DMS53 treated with DMSO at 0.1 percent for 48 hours (cell line): ENCODE data around the gene CANT1.
"Not testable (repeated sequence)": the region's sequence is repeated elsewhere in the genome, so short reads cannot be mapped to it uniquely, and the experiment has no call there.

Source experiments
- DNase-seq: peaks from one replicate; lab custom pipeline; 2025; ENCODE audit not compliant: unreplicated experiment; lab: John Stamatoyannopoulos, UW

Gene CANT1

DNA sequence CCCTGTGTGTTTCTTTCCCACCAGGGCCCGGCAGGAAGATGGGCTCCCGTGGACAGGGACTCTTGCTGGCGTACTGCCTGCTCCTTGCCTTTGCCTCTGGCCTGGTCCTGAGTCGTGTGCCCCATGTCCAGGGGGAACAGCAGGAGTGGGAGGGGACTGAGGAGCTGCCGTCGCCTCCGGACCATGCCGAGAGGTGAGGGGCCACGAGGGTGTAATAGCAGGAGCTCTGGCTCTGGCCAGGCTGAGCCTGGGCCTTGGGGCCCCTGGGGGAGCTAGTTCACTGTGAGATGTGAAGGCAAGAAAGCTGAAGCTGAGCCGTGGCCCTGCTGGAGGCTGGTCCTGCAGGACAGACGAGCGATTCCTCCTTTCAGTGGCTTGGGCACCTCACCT lies 34.4 kb upstream of the CANT1 start:
- no peak for DNase-seq

DNA sequence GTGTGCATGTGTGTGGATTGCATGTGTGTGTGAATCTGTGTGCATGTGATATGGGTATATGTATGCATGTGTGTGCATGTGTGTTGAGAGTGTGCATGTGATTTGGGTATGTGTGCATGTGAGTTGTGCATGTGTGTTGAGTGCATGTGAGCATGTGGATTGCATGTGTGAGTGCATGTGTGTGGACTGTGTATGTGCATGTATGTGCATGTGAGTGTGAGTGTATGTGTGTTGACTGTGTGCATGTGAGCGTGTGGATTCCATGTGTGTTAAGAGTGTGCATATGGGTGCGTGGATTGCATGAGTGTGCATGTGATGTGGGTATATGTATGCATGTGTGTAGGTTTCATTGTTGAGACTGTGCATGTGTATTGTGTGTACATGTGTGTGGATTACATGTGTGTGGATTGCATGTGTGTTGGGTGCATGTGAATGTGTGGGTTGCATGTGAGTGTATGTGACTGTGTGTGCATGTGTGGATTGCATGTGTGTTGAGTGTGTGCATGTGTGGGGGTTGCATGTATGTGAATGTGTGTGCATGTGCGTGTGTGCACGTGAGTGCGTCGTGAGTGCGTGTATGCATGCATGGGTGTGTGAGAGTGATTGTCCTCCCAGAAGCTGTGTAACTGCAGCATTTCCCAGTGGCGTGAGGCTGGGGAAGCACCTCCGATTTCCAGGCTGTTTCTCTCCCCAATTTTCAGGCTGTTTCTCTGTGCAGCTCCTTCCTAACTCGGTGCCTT lies 33.8 kb upstream of the CANT1 start:
- DNase-seq: no peak

DNA sequence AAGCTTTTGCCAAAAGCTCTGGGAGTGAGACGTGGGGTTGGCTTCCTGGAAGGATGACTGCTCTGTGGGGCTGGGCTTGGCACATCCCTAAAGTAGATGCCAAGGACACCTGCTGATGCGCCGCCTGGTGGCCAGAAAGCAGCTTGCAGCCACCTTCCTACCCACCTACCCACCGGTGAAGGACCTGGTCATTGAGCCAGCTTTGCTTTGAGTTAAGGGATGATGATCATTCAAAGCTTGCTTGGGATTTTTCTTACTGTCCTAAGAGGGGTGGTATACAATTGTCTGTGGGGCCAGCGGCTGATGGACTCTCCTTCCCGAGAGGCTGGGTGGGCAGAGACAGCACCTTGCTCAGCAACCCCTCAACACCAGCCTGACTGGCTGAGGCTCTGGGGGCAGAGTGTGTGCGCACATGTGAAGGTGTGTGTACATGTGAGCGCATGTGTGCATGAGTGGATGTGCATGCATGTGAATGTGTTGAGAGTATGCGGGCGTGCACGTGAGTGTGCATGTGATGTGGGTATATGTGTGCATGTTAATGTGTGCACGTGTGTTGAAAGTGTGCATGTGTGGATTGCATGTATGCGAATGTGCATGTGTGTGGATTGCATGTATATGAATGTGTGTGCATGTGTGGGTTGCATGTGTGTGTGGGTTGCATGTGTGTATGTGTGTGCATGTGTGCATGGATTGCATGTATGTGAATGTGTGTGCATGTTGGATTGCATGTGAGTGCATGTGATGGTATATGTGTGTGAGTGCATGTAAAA lies 33.0 kb upstream of the CANT1 start:
- DNase-seq: peak; percentile 17

DNA sequence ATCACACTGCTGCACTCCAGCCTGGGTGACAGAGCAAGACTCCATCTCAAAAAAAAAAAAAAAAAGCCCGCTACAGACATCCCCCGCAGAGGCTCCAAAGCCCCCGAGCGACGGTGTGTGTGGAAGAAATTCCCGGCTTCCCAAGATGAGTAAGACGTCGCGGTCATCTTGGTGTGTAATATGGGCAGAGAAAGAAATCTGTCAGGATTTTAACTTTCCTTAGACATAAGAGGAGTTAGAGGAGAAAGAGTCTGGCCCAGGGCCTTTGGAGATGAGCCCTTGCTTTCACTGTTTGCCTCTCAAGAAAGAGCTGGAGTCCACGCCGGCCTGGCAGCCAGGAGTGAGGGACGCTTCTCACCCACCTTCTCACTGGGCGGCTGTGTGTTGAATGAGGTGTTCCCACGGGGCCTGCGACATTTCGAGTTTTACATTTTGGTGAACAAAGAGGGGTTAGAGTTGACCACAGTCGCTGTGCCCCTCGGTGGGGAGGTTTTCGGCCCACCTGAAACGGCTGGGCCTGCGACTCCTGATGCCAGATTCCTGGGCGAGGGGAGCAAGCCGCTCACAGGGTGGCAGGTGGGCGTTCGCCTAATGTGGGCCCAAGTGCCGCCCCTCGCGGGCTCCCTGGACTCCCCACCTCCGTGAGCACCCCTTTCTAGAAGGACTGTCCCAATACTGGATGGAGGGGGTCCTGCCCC lies 32.3 kb upstream of the CANT1 start:
- DNase-seq: no peak

DNA sequence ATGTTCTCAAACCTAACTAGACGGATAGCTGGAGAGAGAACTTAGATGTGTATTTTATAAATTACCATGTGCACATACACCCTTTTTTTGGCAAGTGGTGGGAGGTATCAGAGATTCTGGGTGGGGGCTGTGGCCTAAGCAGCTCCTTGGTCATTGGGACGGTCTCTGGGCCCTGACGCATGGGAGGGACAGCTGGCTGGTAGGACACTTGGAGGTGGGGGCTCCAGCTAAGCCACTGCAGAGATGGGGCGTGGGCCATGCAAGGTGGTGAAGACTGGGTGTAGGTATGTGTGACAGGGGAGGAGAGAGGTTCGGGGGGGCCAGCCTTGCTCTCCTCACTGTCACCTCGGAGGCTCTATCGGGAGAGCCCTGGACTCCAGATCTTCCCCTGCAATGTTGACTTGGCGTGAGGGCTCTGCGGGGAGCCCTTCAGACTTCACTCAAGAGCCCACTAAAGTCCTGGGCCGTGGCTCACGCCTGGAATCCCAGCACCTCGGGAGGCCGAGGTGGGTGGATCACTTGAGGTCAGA lies 31.5 kb upstream of the CANT1 start:
- no peak for DNase-seq

DNA sequence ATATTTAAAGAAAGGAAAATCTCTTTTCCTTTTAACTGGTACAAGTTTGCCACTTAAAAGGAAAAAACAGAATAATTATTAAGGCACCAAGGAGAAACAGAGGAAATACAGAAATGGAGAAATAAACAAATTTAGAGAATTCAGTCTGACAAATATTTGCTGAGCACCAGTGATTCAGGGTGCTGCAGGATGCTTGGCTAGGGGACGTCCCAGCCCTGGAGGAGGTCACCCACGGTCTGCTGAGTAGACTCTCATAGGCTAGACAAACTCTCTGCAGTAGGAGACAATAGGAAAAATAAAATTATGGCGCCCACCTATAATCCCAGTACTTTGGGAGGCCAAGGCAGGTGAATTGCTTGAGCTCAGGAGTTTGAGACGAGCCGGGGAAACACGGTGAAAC lies 30.3 kb upstream of the CANT1 start:
- no peak for DNase-seq

DNA sequence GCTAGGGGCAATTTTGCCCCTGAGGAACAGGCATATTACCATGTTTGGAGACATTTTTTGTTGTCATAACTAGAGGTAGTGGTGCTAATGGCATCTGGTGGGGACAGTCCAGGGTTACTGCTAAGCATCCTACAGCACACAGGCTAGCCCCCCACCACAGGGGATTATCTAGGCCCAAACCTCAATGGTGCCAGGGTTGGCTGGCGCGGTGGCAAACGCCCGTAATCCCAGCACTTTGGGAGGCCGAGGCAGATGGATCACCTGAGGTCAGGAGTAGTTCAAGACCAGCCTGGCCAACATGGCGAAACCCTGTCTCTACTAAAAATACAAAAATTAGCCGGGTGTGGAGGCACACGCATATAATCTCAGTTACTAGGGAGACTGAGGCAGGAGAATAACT lies 29.6 kb upstream of the CANT1 start:
- no peak for DNase-seq

DNA sequence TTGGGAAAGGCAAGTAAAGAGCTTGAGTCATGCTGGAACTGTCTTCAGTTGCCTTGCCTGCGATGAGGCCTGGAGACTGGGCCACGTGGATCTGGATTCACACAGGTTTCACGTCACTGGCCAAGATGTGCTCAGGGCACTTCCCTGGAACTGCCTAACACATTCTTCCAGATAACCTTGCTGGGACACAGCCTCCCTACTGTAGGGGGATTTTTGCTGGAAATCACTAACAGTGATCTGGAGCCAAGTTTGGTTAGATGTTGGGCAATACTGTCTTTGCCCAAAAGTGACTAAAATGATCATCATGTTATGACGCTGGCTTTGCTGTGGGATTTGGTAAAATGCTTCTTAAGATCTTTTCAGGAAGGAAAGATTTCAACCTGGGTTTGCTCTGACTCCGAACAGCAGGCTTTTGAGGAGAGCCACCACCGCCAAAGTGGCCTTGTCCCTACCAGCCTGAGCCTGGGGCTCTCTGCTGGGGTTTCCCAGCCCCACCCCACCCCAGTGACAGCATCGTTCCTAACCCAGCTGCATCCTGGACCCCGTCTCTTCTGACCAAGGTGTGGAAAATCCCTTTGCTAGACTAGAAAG lies 29.1 kb upstream of the CANT1 start:
- DNase-seq: no peak

DNA sequence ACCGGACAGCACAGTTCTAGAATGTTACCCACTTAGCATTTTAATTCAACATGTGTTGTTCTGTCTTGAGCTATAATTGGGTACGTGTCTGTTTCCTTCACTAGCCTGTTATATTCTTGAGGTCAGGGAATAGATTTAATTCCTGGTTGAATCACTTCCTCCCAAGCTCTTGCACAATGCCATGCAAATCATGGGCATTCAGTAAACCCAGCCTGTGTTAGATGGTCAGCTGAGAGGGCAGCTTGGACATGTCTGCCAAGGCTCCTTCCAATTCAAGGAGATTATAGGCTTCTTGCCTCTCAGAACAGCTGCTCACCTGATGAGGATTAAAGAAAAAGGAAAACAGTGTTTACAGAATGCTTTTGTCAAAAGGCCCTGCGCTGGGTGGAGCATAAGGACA lies 27.0 kb upstream of the CANT1 start:
- DNase-seq: no peak

DNA sequence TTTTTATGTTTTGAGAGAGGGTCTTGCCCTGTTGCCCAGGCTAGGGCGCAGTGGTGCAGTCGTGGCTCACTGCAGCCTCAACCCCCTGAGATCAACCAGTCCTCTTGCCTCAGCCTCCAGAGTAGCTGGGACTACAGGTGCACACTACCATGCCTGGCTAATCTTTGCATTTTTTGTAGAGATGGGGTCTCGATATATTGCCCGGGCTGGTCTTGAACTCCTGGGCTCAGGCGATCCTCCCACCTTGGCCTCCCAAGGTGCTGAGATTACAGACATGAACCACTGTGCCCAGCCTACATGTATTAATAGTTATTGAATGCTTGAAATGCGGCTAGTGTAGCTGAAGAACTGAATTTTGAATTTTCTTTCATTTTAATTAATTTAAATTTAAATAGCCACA lies 26.6 kb upstream of the CANT1 start:
- DNase-seq: no peak

DNA sequence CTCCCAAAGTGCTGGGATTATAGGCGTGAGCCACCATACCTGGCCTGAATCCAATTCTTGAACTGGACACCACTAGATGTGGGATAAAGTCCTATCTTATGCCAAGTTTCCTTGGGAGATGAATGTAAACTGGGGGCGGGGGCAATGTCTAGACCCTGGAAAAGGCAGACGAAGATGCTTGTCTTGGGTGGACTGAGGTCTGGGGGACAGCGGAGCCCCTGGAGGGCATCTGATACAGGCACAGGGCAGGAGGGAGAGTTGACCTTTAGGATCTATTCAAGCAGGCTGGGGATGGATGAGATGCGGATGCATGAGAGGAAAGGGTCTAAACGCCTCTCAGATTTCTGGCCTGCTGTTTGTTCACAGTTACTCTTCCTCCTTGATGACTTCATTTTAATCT lies 26.1 kb upstream of the CANT1 start:
- DNase-seq: no peak

DNA sequence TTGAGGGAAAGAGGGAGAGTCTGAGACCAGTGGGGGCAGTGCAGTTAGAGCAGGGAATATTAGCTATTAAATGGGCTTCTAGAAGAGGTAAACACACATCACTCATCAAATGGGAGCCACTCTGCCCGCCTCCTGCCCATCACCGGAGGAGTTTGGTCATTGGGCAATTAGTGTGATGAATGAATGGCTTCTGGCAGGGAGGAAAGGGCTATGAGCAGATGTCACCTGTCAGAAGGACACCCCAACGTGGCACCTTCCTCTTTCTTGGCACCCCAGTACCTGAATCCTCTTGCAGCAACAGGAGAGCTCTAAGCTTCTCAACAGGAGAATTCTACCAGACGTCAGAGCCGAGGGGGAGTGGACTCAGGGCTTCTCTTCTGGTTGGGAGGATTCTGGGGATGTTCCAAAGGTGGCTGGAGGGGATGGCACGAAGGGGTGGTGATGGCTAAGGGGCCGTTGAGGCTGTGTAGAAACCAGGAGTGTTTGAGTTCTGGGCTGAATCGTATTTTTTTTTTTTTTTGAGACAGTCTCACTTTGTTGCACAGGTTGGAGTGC lies 25.4 kb upstream of the CANT1 start:
- no peak for DNase-seq

DNA sequence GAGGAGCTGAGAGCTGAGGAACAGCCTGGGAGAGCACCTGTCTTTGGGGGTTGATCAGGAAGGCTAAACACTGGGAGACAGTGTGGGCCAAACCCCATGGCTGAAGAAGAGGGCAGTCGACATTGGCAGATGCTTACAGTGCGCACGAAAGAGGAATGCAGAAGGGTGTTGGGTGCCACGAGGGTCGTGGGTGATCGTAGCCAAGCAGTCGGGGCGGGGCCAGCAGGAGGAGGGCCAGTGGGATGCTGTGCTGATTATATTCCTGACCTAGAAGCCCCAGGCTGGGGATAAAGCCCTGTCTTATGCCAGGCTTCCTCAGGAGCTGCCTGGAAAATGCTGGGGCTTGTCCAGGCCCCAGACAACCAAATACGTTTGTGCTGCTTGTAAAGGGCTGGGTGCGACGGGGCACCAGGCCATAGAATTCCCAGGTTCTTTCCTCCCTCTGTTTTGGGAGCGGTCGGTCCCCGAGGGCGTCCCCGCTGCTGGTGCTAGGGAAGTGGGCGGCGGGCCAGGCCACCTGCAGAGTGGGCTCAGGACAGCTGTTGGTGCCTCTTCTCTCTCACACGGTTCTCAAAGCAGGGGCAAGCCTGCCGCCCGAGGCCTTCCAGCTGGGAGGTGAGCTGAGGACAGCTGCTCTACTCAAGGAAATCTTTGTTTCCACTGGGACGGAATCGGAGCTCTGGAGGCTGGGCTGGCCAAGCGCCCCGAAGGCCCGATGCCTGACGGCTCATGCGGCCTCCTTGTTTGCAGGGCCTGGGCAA lies 24.4 kb upstream of the CANT1 start:
- no peak for DNase-seq

DNA sequence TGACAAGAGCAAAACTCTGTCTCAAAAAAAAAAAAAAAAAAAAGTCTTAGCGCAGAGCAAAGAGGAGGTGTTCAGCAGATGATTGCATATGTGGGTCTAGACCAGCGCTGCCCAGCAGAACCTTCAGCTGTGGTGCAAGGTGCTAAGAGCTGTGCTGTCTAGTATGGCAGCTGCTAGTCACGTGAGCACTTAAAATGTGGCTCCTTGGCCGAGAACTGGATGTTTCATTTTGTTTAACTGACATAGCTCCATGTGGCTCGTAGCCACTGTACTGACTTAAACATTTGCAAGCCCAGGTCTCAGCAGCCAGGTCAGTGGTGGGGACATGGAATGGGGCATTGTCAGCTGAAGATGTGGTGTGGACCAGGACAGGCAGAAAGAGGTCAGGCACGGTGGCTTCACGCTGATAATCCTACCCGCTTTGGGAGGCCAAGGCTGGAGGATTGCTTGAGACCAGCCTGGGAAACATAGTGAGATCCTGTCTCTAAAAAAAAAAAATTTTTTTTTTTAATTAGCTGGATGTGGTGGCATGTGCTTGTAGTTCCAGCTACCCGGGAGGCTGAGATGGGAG lies 23.6 kb upstream of the CANT1 start:
- DNase-seq: no peak

DNA sequence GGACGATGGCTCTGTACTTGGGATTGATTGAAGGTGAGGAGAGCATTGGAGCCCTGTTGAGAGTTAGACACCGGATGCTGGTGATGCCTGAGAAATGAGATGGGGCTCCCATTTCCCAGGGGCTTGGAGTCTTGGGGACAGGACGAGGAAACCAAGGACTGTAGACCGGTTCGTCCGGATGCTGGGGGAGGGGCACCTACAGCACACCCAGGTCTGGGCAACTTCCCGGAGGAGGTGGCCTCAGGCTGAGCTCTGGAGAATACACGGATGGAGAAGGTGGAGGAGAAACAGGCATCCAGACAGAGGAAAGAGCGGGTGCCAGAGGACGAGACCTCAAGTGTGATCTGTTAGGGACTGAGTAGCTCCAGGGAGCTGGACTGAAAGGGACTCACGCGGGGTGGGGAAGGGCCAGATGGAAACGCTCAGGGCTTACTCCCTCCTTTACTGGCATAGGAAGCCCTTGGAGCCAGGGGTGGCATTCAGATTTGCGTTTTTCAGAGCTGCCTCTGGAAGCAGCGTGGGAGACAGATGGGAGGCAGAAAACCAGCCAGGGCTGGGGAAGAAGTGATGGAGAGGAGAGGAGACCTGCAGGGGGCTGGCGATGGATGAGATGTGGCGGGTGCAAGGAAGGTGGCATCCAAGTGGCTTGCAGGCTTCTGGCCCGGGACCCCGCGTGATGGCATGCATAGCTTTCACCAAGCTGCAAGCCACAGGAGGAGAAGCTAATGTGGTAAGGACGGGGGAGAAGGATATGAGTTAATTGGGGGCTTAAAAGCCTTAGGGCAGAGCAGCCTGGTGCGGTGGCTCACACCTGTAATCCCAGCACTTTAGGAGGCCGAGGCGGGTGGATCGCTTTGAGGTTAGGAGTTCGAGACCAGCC lies 22.7 kb upstream of the CANT1 start:
- DNase-seq: no peak

DNA sequence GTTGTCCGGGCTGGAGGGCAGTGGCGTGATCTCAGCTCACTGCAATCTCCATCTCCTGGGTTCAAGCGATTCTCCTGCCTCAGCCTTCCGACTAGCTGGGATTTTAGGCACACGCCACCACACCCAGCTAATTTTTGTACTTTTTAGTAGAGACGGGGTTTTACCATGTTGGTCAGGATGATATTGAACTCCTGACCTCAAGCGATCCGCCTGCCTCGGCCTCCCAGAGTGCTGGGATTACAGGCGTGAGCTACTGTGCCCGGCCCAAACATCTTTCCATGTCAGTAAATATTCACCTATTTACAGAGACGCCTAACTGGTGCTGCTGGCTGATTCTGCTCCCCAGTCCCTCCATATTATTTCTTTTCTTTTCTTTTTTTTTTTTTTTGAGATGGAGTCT lies 21.1 kb upstream of the CANT1 start:
- not testable (repeated sequence) for DNase-seq

DNA sequence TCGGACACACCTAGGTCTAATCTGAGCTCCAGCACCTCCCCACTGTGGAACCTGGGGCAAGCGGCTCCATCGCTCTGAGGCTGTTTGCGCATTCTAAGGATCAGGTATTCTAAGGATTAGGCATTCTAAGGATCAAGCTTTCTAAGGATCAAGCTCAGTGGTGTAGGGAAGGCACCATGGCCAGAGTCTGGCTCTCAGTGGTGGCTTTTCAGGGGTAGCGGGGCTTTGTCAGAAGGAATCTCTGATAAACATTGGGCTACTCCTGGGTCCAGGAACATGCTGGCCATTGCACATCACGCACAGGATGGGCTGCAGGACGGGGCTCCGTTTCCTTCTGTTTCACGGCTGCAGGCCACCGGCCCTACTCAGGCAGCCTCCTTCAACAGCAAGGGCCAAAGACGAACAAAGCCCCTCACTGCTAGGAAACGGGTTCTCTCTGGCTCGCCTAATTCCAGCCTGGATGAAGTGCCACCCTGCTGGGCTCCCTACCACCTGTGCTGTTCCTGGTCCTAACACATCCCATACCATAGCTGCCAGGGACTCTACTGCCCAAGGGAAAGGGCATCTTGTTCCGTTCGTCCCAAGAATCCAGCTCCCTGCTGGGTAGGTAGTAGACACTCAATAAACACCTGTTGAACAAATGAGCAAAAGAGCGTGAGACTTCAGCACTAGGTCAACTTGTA lies 19.9 kb upstream of the CANT1 start:
- DNase-seq: no peak

DNA sequence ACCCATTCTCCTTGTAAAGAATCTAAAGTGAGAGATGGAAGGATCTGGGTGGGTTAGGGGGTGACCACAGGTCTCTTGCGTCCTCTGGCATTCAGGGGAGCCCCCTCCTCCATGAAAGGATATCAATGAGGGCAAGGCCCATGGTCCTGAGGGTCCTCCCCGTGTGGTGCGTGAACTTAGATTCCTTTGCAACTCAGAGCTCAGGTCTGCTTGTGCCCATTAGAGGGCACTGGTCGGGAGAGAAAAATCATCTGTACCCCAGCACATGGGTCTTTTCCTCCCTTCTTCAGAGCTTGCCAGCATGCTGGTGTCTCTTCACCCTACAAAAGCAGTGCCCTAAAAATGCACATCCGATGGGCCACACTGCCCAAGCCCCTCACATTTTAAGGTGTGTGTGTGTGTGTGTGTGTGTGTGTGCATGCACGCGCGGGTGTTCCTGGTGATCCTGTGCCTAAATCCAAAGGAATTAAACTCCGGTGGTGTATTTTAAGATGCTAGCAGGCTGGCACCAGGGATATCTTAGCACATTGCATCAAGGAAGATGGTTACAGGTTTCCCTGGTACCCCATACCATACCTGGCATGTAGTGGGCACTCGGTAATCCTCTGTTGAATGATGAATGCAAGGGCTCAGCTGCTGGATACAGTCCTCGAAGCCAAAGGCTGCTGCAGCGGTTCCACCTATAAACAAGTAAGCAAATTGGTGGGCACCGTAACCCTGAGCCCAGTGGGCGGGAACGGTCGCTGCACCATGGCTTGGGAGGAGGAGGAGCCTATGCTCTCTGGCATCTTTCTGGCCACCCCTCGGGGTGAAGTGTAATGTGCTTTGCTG lies 19.1 kb upstream of the CANT1 start:
- no peak for DNase-seq
